ENCODE results near the gene ABHD1.
A peak's percentile ranks its signal among the peaks of the same experiment; 100 is the strongest.
"Not testable (repeated sequence)": the region's sequence is repeated elsewhere in the genome, so short reads cannot be mapped to it uniquely, and the experiment has no call there.

ABHD1 gene

DNA sequence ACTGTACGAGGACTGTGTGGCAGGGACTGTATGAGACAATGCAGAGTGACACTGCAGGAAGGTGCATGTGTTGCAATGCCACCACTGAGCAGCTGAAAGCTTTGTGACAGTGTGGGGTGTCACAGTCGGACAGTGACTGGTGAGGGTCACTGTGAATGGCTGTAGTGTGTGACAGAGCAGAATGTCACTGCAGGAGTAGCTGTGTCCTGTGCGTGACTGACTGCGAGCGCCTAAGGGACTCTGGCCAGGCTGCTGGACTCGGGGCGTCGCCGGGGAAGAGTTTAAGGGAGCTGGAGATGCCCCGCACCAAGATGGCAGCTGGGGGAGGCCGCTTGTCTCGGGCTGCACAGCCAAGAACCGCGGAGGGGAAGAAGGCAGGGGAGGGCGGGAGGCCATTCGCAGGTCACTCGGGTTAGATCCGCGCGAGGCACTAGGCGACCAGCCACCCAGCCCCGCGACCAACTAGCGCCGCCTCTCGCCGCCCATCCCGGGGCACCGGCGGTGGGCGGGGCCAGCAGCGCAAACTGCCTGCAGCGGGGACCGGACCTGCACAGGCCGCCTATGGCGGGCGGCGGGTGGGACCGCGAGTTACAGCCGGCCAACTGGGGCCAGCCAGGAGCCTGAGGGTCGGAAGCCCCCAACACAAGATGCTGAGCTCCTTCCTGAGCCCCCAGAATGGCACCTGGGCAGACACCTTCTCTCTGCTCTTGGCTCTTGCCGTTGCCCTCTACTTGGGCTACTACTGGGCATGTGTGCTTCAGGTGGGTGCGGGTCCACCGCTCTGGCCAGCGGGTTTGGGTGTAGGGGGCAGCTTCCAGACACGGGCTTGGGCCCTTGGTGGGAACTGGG is at the start of gene ABHD1:
TSS of gene ABHD1 (plus strand) at position 514 of the 849 bp plus-strand sequence. CDS start at position 648, 134 bp downstream.
- DNase-seq: peak; percentile 16 to 73 (median 49)

DNA sequence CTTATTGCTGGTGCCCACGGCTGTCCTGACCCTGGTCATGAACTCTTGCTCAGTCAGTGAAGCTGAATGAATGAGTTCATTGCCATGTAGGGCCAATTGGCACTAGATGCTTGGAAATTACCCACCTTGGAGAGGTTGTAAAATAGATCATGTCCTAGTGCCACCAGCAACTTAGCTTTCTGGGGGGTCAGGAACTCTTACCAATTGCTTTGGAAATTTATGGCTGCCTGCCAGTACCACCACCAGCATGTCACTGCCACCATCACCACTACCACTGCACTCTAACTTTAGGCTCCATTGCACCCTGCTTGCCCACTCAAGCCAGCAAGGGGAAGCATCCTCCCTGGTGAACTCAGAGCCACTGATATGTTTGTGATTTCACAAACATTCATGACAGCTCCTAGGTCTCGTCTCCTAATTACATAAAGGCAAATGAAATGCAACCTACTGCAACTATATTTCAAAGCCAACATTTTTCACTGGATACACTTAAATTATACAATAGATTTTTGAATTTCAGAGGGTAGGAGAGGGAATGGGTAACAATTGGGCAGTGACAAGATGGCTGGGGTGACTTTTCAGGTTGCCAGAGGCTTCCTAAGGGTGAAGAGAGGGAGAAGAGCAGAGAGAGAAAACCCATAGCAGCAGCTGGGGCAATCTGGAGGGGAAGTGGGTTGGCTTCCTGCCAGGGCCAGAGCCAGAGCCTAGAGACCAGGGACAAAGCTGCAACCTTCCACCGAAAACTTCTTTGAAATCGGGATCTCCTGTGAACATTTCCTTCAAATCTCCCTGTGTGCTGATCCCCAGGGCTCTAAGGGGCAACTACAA is 48.7 kb upstream of the ABHD1 start:
- peak; percentile 13 to 69 (median 38) for DNase-seq

DNA sequence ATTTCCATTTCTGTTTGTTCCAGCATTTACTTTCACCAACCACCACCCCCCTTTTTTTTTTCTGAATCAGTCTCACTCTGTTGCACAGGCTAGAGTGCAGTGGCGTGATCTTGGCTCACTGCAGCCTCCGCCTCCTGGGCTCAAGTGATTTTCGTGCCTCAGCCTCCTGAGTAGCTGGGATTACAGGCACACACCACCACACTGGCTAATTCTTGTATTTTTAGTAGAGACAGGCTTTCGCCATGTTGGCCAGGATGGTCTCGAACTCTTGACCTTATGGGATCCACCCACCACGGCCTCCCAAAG is 48.1 kb upstream of the ABHD1 start:
- DNase-seq: not testable (repeated sequence)

DNA sequence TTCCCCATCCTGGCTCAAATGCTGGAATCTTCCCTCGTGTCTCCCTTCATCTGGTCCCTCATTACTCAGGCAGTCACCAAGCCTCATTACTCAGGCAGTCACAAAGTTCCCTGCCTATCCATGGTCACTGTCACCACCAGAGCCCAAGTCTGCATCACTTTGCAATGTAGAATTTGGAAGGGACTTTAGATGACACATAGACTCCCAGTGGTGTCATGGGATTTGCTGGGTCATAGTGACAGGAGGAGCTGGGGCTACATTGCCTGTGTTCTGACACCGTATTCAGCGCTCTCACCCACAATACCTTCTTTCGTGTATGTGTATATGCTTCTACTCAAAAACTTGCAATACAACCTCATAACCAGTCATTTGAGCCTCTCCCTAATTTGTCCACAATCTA is 47.3 kb upstream of the ABHD1 start:
- DNase-seq: no peak

DNA sequence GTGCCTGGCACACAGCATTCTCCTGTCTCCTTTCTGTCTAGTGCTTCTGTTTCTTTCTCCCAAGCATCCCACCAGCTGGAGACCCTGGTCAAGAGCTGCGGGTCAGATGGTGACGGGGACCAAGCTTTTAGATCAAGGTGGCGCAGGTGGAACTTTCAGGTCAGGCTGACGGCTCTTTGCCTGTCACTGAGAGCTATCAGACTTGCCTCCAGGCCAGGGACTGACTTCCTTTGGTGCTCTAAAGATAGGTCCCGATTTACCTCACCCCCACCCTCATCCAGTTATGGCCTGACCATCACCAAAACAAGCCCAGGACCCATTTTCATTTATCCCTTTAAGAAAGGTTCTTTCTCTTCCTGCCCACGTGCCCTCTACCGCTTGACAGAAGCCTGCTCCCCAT is 46.4 kb upstream of the ABHD1 start:
- DNase-seq: no peak

DNA sequence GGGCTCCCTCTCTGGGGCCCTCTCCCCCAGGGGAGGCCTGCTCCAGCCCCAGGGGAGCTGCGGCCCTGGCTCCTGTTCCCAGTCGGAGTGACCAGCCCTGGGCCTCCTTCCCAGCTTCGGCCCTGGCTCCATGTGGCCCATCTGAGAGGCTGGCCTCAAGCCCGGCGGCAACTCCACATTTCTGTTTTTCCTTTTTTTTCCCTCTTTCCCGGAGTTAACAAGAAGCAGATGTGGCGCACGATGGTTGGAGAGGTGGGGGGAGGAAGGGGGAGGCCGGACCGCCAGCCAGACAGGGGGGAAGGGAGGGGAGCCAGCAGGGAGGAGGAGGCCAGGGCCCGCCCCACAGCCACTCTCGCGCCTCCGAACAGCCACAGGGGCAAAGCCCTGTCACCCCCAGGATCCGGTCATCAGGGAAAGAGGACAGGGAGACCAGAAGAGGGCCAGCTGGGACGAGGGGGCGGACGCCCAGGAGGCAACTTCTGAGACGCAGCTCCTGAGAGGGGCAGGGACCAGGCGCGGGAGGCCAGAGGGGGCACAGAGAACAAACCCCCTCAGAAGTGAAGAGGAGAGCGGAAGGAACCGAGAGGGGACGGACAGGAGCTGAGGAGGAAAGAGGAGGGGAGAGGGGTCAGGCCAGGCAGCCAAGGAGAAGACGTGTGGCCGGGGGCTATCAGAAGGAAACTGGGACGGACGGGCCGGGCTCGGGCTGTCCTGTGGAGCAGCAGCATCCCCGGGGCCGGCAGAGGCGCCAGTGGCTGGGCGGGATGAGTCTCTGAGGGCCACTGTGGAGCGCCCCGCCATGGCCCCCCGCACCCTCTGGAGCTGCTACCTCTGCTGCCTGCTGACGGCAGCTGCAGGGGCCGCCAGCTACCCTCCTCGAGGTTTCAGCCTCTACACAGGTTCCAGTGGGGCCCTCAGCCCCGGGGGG is 45.1 kb upstream of the ABHD1 start, which contains the start of gene EMILIN1:
TSS of gene EMILIN1 (plus strand) at position 349 of the 928 bp plus-strand sequence. CDS start at position 800, 451 bp downstream.
- DNase-seq: no peak

DNA sequence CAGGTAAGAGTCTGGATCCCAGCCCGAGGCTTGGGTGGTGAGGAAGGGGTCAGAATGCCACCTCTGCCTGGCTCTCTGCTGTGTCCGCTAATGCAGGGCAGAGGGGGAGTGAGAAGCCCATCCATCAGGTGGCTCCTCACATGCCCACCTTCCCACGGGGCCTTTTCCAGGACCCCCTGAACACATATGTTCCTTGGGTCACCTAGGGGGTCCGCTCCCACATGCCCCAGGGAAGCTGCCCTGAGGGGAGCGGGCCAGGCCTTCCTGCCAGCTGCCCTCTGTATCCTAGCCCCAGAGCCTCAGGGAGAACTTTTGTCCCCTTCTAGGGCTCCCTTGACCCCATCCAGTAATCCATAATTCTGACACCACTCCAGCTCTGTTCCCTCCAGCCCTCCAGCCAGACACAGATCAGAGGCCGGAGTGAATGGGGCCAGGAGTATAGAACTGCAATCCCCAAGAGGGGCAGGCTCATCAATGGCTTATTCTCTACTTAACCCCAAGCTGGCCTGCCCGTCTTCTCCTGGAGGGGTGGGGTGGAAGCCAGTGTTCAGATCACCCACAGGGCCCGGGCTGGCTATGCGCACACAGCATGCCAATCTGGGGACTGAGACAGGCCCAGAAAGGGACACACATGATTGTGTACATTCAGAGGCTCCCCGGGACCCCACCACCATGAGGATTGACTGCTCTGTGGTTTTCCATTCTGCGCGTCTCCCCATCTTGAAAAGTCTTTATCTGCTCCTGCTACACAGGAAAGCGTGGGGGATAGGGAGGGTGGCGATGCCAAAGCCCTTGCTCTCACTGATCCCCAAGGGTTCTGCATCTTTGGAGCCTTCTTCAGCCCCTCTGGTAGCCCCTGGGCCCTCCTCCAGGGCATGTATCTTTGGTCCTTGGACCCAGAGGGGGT is 44.1 kb upstream of the ABHD1 start:
- DNase-seq: no peak

DNA sequence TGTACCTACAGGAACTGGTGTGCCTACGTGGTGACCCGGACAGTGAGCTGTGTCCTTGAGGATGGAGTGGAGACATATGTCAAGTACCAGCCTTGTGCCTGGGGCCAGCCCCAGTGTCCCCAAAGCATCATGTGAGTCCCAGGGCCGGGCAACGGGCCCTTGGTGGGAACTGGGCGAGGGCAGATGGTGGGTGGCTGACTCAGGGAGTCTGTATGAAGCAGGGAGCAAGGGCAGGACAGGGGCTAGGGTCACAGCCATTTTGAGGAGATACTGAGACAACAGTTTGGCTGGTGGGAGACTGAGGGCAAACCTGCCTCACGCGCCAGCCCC is 43.5 kb upstream of the ABHD1 start:
- DNase-seq: no peak

DNA sequence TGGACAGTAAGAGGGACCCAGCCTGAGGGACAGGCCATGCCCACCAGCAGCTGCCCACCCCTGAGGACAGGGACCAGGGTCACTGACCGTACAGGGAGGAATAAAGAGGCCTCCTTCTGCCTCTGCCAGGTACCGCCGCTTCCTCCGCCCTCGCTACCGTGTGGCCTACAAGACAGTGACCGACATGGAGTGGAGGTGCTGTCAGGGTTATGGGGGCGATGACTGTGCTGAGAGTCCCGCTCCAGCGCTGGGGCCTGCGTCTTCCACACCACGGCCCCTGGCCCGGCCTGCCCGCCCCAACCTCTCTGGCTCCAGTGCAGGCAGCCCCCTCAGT is 43.0 kb upstream of the ABHD1 start:
- no peak for DNase-seq

DNA sequence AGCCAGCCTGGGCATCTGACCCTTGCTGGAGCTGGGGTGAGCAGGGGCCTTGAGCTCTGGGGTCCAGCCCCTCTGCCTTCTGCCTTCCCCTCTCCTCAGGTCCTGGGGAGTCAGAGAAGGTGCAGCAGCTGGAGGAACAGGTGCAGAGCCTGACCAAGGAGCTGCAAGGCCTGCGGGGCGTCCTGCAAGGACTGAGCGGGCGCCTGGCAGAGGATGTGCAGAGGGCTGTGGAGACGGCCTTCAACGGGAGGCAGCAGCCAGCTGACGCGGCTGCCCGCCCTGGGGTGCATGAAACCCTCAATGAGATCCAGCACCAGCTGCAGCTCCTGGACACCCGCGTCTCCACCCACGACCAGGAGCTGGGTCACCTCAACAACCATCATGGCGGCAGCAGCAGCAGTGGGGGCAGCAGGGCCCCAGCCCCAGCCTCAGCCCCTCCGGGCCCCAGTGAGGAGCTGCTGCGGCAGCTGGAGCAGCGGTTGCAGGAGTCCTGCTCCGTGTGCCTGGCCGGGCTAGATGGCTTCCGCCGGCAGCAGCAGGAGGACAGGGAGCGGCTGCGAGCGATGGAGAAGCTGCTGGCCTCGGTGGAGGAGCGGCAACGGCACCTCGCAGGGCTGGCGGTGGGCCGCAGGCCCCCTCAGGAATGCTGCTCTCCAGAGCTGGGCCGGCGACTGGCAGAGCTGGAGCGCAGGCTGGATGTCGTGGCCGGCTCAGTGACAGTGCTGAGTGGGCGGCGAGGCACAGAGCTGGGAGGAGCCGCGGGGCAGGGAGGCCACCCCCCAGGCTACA is 41.4 kb upstream of the ABHD1 start:
- DNase-seq: no peak

DNA sequence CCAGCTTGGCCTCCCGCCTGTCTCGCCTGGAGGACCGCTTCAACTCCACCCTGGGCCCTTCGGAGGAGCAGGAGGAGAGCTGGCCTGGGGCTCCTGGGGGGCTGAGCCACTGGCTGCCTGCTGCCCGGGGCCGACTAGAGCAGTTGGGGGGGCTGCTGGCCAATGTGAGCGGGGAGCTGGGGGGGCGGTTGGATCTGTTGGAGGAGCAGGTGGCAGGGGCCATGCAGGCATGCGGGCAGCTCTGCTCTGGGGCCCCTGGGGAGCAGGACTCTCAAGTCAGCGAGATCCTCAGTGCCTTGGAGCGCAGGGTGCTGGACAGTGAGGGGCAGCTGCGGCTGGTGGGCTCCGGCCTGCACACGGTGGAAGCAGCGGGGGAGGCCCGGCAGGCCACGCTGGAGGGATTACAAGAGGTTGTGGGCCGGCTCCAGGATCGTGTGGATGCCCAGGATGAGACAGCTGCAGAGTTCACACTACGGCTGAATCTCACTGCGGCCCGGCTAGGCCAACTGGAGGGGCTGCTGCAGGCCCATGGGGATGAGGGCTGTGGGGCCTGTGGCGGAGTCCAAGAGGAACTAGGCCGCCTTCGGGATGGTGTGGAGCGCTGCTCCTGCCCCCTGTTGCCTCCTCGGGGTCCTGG is 40.7 kb upstream of the ABHD1 start:
- no peak for DNase-seq

DNA sequence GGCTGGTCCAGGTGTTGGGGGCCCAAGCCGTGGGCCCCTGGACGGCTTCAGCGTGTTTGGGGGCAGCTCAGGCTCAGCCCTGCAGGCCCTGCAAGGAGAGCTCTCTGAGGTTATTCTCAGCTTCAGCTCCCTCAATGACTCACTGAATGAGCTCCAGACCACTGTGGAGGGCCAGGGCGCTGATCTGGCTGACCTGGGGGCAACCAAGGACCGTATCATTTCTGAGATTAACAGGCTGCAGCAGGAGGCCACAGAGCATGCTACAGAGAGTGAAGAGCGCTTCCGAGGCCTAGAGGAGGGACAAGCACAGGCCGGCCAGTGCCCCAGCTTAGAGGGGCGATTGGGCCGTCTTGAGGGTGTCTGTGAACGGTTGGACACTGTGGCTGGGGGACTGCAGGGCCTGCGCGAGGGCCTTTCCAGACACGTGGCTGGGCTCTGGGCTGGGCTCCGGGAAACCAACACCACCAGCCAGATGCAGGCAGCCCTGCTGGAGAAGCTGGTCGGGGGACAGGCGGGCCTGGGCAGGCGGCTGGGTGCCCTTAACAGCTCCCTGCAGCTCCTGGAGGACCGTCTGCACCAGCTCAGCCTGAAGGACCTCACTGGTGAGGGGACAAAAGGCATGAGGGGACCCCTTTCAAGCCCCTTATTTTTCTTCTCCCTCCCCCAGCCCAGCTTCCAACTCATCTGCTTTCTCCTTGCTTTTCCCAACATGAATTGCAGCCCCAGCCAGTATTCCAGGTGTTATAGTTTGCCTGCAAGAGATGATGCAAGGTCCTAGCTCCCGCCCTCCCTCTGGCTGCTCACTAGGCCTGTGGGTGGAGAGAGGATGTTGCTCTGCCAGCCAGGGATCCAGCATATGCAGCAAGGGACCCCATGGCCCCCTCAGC is 40.0 kb upstream of the ABHD1 start:
- no peak for DNase-seq

DNA sequence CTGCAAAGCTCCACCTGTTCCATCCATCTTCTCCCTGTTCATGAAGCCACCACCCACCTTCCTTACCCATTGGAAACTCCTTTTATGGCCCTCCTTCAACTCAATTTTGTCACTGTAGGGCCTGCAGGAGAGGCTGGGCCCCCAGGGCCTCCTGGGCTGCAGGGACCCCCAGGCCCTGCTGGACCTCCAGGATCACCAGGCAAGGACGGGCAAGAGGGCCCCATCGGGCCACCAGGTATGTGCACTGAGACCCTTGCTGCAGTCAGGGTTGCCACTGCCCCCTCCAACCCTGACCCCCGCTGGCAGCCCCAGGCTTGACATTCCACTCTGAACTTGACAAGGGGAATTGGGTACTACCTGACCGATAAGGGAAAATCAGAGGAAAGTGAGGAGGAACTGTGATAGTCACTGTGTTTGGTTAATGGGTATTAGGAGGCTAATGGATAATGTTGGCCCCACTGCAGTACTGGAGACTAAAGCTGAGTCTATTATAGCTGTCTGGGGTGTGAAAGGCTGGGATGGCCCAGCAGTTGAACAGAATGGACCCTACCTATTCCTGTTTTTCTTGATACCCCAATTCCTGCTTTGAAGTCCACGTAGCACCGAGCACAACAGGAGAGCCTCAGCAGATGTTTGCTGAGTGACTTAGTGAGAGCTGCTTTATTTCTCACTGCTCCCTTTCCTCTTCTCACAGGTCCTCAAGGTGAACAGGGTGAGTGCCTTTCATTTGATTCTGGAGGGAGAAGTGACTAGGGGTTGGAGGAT is 39.1 kb upstream of the ABHD1 start:
- no peak for DNase-seq

DNA sequence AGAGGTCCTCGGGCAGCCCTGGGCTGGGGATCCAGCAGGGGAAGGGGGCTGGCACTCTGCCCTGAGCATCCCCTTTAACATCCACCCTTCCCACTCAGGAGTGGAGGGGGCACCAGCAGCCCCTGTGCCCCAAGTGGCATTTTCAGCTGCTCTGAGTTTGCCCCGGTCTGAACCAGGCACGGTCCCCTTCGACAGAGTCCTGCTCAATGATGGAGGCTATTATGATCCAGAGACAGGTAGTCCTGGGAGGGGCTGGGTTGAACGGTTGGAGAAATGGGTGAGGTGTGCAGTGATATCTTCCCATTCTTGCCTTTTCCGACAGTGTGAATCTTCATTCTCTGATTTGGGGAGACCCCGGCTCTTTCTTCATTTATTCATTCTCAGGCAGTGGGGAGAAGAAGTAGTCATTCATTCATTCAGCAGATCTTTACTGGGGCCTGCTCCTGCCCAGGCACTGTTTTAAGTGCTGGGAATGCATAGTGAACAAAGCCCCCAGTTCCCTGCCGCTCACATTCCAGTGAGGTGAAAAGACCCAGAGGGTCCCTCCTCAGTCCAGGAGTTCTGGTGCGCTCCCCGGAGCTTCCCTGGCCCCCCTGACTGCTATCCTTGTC is 38.4 kb upstream of the ABHD1 start:
- no peak for DNase-seq

DNA sequence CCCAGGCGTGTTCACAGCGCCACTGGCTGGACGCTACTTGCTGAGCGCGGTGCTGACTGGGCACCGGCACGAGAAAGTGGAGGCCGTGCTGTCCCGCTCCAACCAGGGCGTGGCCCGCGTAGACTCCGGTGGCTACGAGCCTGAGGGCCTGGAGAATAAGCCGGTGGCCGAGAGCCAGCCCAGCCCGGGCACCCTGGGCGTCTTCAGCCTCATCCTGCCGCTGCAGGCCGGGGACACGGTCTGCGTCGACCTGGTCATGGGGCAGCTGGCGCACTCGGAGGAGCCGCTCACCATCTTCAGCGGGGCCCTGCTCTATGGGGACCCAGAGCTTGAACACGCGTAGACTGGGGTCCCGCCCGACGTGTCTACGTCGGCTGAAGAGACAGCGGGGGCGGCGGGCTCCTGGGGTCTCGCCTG is 37.9 kb upstream of the ABHD1 start:
- peak in 4 of 6 experiments; percentile 17 to 52 (median 34) for DNase-seq

DNA sequence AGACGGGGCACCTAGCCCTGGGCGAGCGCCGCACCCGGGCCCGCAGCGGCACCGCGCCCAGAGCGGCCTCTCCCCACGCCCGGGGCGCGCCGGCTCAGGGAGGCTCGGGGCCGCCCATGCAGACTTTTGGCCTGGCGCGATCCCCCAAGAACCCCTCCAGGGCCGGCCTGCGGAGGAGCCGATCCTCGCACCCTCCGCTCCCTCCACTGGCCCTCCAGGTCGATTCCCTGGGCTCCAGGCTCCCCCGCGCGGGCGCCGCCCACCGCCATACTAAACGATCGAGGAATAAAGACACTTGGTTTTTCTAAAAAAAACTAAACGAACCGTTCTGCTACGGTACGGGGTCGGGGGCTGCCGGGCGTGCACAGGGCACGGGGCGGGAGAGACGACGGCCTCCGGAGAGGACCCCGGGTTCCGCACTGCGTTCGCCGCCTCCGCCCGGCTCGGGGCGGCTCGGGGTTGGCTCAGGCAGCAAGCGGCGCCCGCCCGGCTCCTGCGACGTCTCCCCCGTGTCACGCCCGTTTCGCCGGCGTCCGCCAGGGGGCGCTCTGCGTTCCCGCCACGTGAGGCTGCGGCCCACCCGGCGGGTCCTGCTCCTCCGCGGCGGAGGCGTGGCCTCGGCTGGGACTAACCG is 37.4 kb upstream of the ABHD1 start:
- DNase-seq: peak; percentile 94 to 98 (median 96)

DNA sequence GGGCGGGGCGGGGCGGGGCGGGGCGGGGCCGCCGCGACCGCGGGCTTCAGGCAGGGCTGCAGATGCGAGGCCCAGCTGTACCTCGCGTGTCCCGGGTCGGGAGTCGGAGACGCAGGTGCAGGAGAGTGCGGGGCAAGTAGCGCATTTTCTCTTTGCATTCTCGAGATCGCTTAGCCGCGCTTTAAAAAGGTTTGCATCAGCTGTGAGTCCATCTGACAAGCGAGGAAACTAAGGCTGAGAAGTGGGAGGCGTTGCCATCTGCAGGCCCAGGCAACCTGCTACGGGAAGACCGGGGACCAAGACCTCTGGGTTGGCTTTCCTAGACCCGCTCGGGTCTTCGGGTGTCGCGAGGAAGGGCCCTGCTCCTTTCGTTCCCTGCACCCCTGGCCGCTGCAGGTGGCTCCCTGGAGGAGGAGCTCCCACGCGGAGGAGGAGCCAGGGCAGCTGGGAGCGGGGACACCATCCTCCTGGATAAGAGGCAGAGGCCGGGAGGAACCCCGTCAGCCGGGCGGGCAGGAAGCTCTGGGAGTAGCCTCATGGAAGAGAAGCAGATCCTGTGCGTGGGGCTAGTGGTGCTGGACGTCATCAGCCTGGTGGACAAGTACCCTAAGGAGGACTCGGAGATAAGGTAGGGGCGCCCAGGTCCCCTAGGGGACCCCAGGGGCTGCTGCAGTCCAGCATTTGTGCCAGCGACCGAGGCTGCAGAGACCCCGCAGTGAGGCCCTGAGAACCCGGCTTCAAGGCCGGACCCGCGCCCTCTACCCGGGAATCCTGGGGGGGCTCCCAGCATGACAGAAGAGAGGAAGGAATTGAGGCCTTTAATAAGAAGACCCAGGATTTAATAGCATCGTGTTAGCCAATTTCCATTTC is 36.7 kb upstream of the ABHD1 start, which contains the start of gene KHK:
TSS of gene KHK (plus strand) at position 49 of the 870 bp plus-strand sequence. CDS start at position 537, 488 bp downstream.
- peak in 1 of 6 experiments; percentile 30 for DNase-seq
